HG03354 (cell line): Measurements from ENCODE around the gene KCTD7.
"Not testable (repeated sequence)": the region's sequence is repeated elsewhere in the genome, so short reads cannot be mapped to it uniquely, and the experiment has no call there.

Experiments
- ATAC-seq: cut with Tn5 transposase; IDR thresholded peaks from one replicate; pipeline ENCODE4 v1.9.1; 2021; ENCODE audit warnings: mild to moderate bottlenecking; ENCODE audit not compliant: unreplicated experiment, poor library complexity, severe bottlenecking

Gene KCTD7

GRCh38 chr7:66614596-66614995, 14.1 kb upstream of the KCTD7 start:
- not testable (repeated sequence) for ATAC-seq

GRCh38 chr7:66615699-66616098, 13.0 kb upstream of the KCTD7 start:
- ATAC-seq, result no peak

GRCh38 chr7:66617295-66617694, 11.4 kb upstream of the KCTD7 start:
- no peak for ATAC-seq

GRCh38 chr7:66619341-66619948, 9.2 kb upstream of the KCTD7 start:
- not testable (repeated sequence) for ATAC-seq

GRCh38 chr7:66626331-66626934, 2.2 kb upstream of the KCTD7 start:
- ATAC-seq, result no peak

GRCh38 chr7:66627151-66627681, 1.5 kb upstream of the KCTD7 start:
- ATAC-seq, result no peak

GRCh38 chr7:66627881-66628360, 760 bp upstream of the KCTD7 start:
- peak; percentile 3 for ATAC-seq

GRCh38 chr7:66629222-66630062, 761 bp downstream of the KCTD7 start:
- no peak for ATAC-seq

- ATAC-seq, result no peak
Observed at GRCh38 chr7:66630531-66630930, 1.9 kb downstream of the KCTD7 start.

GRCh38 chr7:66631471-66631870, 2.8 kb downstream of the KCTD7 start:
- no peak for ATAC-seq

- no peak for ATAC-seq
Observed at GRCh38 chr7:66634816-66635215, 6.1 kb downstream of the KCTD7 start.

GRCh38 chr7:66635322-66635981, 6.8 kb downstream of the KCTD7 start:
- ATAC-seq, result not testable (repeated sequence)

- not testable (repeated sequence) for ATAC-seq
Observed at GRCh38 chr7:66635982-66636546, 7.4 kb downstream of the KCTD7 start.

- no peak for ATAC-seq
Observed at GRCh38 chr7:66638309-66639099, 9.8 kb downstream of the KCTD7 start.

- ATAC-seq, result no peak
Observed at GRCh38 chr7:66639773-66640172, 11.1 kb downstream of the KCTD7 start.

GRCh38 chr7:66640802-66641525, 12.3 kb downstream of the KCTD7 start:
- no peak for ATAC-seq

GRCh38 chr7:66641526-66641871, 12.8 kb downstream of the KCTD7 start:
- no peak for ATAC-seq

- ATAC-seq, result no peak
Observed at GRCh38 chr7:66642186-66642585, 13.5 kb downstream of the KCTD7 start.
